T-helper 1 cell treated with Interleukin-12 subunit alpha and Interleukin-12 subunit beta and Interleukin-4 antibody, amounts not matched to agents 30 μg/mL and 1 μg/mL, for 36 hours (primary cell): ENCODE data around the gene KNTC1.
A peak's percentile ranks its signal among the peaks of the same experiment; 100 is the strongest.
"Not testable (repeated sequence)": the region's sequence is repeated elsewhere in the genome, so short reads cannot be mapped to it uniquely, and the experiment has no call there.

Source experiments
- H3K27ac Mint-ChIP-seq: one replicate; pipeline ENCODE4 v1.8.0; 2021; ENCODE audit warnings: mild to moderate bottlenecking, mixed read lengths
- H3K27me3 Mint-ChIP-seq: one replicate; pipeline ENCODE4 v1.8.0; 2021; ENCODE audit warnings: low read depth, mixed read lengths
- H3K36me3 Mint-ChIP-seq: one replicate; pipeline ENCODE4 v1.8.0; 2021; ENCODE audit warnings: low read depth, mixed read lengths
- H3K4me1 Mint-ChIP-seq: one replicate; pipeline ENCODE4 v1.8.0; 2021; ENCODE audit warnings: low read depth, mixed read lengths
- H3K4me3 Mint-ChIP-seq: one replicate; pipeline ENCODE4 v1.8.0; 2021; ENCODE audit warnings: mild to moderate bottlenecking, moderate library complexity, mixed read lengths
- H3K9me3 Mint-ChIP-seq: one replicate; pipeline ENCODE4 v1.8.0; 2021; ENCODE audit warnings: mixed read lengths

Gene KNTC1

GRCh38 chr12:122501489-122501989 lies 25.5 kb upstream of the KNTC1 start:
- peaks cover 27% of the 10 kb centered on the region for H3K4me1 Mint-ChIP-seq

DNA sequence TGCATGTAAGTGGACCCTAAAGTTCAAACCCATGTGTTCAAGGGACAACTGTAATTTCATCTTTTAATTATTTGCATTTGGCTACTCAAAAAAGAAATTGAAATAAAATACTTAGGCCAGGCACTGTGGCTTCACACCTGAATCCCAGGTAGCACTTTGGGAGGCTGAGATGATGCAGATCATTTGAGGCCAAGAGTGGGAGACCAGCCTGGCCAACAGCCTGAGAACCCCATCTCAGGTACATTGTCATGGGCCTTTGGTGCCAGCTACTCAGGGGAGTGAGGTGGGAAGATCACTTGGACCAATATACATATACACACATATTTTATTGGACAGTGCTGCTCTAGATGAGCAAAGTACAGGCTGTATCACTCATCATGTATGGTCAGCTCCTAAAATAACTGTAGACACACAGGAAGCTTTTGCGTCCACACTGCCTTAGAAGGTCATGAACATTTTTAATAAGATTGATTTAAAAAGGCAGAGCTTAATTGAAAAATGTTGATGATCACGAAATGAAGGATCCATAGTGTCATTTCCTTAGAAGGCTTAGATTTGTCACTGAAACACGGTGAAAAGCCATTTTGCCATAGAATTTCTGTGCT lies 23.8 kb upstream of the KNTC1 start:
- H3K27ac Mint-ChIP-seq = peak overlapping the region; percentile 19
- H3K4me3 Mint-ChIP-seq = no peak overlapping the region
- no peaks in the 10 kb centered on the region for H3K27me3 Mint-ChIP-seq
- H3K4me1 Mint-ChIP-seq = peaks cover 23% of the 10 kb centered on the region
- H3K9me3 Mint-ChIP-seq = no peaks in the 10 kb centered on the region
- H3K36me3 Mint-ChIP-seq = peaks cover 41% of the 10 kb centered on the region

More at GRCh38 chr12:122501489-122501989, 25.5 kb upstream of the KNTC1 start:
- Mint-ChIP-seq H3K9me3 (no peaks in the 10 kb centered on the region), H3K27ac (peak overlapping the region; percentile 98), H3K36me3 (peaks cover 38% of the 10 kb centered on the region), H3K4me3 (peak overlapping the region; percentile 98), H3K27me3 (no peaks in the 10 kb centered on the region)

DNA sequence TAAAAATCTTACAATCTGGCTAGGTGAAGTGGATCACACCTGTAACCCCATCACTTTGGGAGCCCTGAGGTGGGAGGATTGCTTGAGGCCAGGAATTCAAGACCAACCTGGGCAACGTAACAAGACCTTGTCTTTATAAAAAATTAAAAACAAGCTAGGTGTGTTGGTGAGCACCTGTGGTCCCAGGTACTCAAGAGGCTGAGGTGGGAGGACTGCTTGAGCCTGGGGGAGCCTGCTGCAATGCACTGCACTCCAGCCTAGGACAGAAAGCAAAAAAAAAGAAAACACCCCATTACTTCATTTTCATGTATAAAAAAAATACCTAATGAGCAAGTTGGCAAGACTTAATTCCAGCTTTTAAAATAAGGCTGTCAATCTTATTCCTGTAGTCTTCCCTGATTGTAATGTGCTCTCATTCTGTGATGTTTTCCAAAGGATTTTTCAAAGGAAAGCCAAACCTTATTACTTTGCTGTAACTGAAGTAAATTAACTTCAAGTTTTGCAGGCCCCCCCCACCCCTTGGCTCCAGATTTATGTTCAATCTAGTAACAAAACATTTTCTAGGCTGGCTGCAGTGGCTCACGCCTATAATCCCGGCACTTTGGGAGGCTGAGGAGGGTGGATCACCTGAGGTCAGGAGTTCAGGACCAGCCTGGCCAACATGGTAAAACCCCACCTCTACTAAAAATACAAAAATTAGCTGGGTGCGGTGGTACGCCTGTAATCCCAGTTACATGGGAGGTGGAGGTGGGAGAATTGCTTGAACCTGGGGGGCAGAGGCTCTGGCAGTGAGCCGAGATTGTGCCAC lies 23.1 kb upstream of the KNTC1 start:
- H3K27ac Mint-ChIP-seq = peak overlapping the region; percentile 19

GRCh38 chr12:122505419-122506051 lies 21.5 kb upstream of the KNTC1 start:
- Mint-ChIP-seq H3K9me3 (no peaks in the 10 kb centered on the region), H3K27me3 (no peaks in the 10 kb centered on the region), H3K4me1 (peaks cover 14% of the 10 kb centered on the region), H3K36me3 (peaks cover 45% of the 10 kb centered on the region), H3K27ac (no peak overlapping the region), H3K4me3 (no peak overlapping the region)

More for the DNA sequence above, 23.1 kb upstream of the KNTC1 start:
- H3K36me3 Mint-ChIP-seq = peaks cover 38% of the 10 kb centered on the region
- H3K4me3 Mint-ChIP-seq = no peak overlapping the region
- peaks cover 17% of the 10 kb centered on the region for H3K4me1 Mint-ChIP-seq
- H3K9me3 Mint-ChIP-seq = no peaks in the 10 kb centered on the region
- H3K27me3 Mint-ChIP-seq = no peaks in the 10 kb centered on the region

DNA sequence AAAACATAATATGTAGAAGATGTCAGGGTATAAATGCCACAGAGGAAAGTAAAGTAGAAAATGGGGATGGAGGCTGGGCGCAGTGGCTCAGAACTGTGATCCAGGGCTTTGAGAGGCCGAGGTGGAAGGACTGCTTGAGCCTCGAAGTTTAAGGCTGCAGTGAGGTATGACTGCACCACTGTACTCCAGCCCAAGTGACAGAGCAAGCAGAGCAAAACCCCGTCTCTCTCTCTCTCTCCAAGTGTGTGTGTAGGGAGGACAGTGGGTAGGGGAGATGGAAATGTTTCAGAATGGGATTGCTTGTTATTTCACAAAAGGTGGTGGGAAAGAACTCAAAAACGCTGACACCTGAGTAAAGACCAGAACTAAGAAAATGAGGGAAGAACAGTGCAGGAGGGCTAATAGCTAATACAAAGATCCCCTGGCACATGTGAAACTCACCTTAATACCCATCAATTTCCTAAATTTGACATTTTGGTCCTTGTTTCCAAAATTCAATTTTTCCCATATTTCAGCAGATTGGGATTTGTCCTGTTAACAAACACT lies 20.6 kb upstream of the KNTC1 start:
- no peaks in the 10 kb centered on the region for H3K27me3 Mint-ChIP-seq
- H3K36me3 Mint-ChIP-seq = peaks cover 48% of the 10 kb centered on the region
- no peaks in the 10 kb centered on the region for H3K9me3 Mint-ChIP-seq
- H3K4me1 Mint-ChIP-seq = peaks cover 8% of the 10 kb centered on the region
- H3K27ac Mint-ChIP-seq = no peak overlapping the region
- H3K4me3 Mint-ChIP-seq = no peak overlapping the region

- Mint-ChIP-seq H3K4me3 (no peak overlapping the region), H3K27ac (no peak overlapping the region), H3K27me3 (no peaks in the 10 kb centered on the region), H3K9me3 (no peaks in the 10 kb centered on the region), H3K36me3 (peaks cover 52% of the 10 kb centered on the region), H3K4me1 (no peaks in the 10 kb centered on the region)
These were observed 18.9 kb upstream of the KNTC1 start for GRCh38 chr12:122508163-122508562.

DNA sequence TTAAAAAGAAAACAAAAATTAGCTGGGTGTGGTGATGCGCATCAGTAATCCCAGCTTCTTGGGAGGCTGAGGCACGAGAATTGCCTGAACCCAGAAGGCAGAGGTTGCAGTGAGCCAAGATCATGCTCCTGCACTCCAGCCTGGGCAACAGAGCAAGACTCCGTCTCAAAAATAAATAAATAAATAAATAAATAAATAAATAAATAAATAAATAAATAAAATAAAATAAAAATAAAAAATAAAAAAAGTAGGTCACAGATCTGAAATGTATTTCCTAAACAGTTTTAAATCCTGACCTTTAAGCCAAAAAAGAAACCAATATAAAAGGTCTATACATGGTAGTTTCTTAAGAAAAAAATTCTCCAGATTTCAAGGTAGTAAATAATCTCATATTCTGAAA lies 14.0 kb upstream of the KNTC1 start:
- H3K27ac Mint-ChIP-seq, H3K9me3 Mint-ChIP-seq, H3K4me3 Mint-ChIP-seq, H3K27me3 Mint-ChIP-seq: not testable (repeated sequence)
- H3K36me3 Mint-ChIP-seq = peaks cover 60% of the 10 kb centered on the region
- H3K4me1 Mint-ChIP-seq = peaks cover 12% of the 10 kb centered on the region

DNA sequence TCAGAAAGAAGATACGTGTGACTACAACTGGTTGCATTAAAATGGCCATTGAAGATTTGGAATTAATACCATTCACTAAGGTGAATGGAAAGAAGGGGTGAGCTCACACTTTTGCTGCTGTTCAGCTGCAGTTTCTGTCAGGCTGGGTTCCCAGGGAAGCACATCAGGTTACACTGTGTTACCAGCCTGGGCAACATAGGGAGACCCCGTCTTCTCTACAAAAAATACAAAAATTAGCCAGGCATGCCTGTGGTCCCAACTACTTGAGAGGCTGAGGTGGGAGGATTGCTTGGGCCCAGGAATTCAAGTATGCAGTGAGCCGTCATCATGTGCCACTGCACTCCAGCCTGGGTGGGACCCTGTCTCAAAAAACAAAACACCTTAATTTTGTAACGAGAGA lies 13.4 kb upstream of the KNTC1 start:
- Mint-ChIP-seq H3K4me3 (no peak overlapping the region), H3K27ac (no peak overlapping the region), H3K36me3 (peaks cover 64% of the 10 kb centered on the region), H3K27me3 (no peaks in the 10 kb centered on the region), H3K9me3 (no peaks in the 10 kb centered on the region), H3K4me1 (peaks cover 12% of the 10 kb centered on the region)

DNA sequence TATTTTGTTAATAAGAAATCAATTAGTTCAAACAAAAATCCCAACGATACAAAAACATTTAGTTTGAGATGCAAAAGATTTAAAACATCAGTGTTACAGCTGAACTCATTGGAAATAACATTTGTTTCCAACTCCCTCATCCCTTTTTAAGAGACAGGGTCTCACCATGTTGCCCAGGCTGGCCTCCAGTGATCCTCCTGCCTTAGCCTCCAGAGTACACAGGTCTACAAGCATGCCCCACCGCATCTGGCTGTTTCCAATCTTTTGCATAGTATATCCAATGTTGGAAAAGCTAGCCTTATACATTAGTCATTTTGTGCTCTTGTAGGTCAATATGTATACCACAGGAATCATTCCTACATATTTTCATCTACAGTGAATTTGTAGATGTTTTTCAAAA lies 11.8 kb upstream of the KNTC1 start:
- H3K4me3 Mint-ChIP-seq = no peak overlapping the region
- H3K36me3 Mint-ChIP-seq = peaks cover 68% of the 10 kb centered on the region
- H3K4me1 Mint-ChIP-seq = peaks cover 24% of the 10 kb centered on the region
- no peaks in the 10 kb centered on the region for H3K9me3 Mint-ChIP-seq
- H3K27me3 Mint-ChIP-seq = no peaks in the 10 kb centered on the region
- H3K27ac Mint-ChIP-seq = peak overlapping the region; percentile 27

- H3K27ac Mint-ChIP-seq = peak overlapping the region; percentile 0
- H3K4me1 Mint-ChIP-seq = peaks cover 33% of the 10 kb centered on the region
- H3K27me3 Mint-ChIP-seq = no peaks in the 10 kb centered on the region
- H3K4me3 Mint-ChIP-seq = no peak overlapping the region
- peaks cover 70% of the 10 kb centered on the region for H3K36me3 Mint-ChIP-seq
- H3K9me3 Mint-ChIP-seq = no peaks in the 10 kb centered on the region
These were observed 10.3 kb upstream of the KNTC1 start for GRCh38 chr12:122516544-122517361.

GRCh38 chr12:122517877-122518276 lies 9.2 kb upstream of the KNTC1 start:
- Mint-ChIP-seq H3K9me3 (no peaks in the 10 kb centered on the region), H3K4me1 (peaks cover 39% of the 10 kb centered on the region), H3K4me3 (no peak overlapping the region), H3K36me3 (peaks cover 71% of the 10 kb centered on the region), H3K27ac (peak overlapping the region; percentile 9), H3K27me3 (no peaks in the 10 kb centered on the region)

GRCh38 chr12:122518908-122519307 lies 8.1 kb upstream of the KNTC1 start:
- peaks cover 70% of the 10 kb centered on the region for H3K36me3 Mint-ChIP-seq
- no peak overlapping the region for H3K4me3 Mint-ChIP-seq
- no peaks in the 10 kb centered on the region for H3K9me3 Mint-ChIP-seq
- no peaks in the 10 kb centered on the region for H3K27me3 Mint-ChIP-seq
- peaks cover 47% of the 10 kb centered on the region for H3K4me1 Mint-ChIP-seq
- H3K27ac Mint-ChIP-seq = peak overlapping the region; percentile 34

DNA sequence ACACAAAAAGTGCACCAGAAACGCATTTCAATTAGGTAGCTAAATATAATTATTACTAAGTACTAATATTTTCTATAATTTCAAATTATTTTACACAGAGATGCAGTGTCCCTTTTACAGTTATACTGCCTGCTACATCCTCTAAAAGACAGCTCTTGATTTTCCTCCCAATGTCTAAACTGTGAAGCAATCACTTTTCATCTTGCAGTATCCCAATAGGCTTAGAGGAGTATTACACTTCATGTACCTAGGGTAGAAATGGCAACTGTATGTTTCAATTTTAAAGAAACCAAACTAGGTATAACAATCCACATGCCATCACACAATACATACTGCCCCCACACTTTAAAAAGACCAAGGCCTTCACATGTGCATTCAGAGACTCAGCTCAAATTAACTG lies 7.6 kb upstream of the KNTC1 start:
- peaks cover 73% of the 10 kb centered on the region for H3K36me3 Mint-ChIP-seq
- H3K9me3 Mint-ChIP-seq = no peaks in the 10 kb centered on the region
- H3K27me3 Mint-ChIP-seq = no peaks in the 10 kb centered on the region
- peak overlapping the region; percentile 72 for H3K27ac Mint-ChIP-seq
- peaks cover 52% of the 10 kb centered on the region for H3K4me1 Mint-ChIP-seq
- no peak overlapping the region for H3K4me3 Mint-ChIP-seq

DNA sequence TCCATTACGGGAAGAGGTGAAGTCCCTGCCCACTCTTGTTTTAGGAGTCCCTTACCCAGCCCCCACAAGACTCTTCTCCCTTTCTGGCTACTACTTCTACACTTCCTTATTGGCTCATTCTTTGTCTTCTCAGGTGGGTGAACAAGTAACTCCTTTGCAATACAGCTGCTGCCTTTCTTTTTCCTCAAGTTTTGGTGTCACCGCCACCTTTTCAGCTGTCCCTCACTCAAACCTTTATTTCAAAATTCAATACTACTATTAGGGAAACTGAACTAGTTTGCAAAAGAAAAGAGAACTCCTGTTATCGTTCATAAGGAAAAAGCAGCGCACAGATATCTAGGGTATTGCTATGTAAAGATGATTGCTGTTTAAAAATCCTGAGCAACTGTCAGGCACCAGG lies 6.4 kb upstream of the KNTC1 start:
- no peak overlapping the region for H3K27ac Mint-ChIP-seq
- no peaks in the 10 kb centered on the region for H3K27me3 Mint-ChIP-seq
- no peaks in the 10 kb centered on the region for H3K9me3 Mint-ChIP-seq
- H3K4me1 Mint-ChIP-seq = peaks cover 56% of the 10 kb centered on the region
- peaks cover 71% of the 10 kb centered on the region for H3K36me3 Mint-ChIP-seq
- no peak overlapping the region for H3K4me3 Mint-ChIP-seq
